Measurements from ENCODE around the gene SH3GL2.

Gene SH3GL2

GRCh38 chr9:17810728-17811571 lies 232.1 kb downstream of the SH3GL2 start:
- DNase-seq (ENCODE audit: low spot score) = peak; percentile 74

- DNase-seq (ENCODE audit: low spot score) = no peak
Measured at GRCh38 chr9:17813798-17814197, 234.9 kb downstream of the SH3GL2 start.

- no peak for DNase-seq (ENCODE audit: low spot score)
Measured at GRCh38 chr9:17816431-17817027, 237.7 kb downstream of the SH3GL2 start.

GRCh38 chr9:17824191-17824590 lies 245.3 kb downstream of the SH3GL2 start:
- DNase-seq (ENCODE audit: low spot score) = no peak

- DNase-seq (ENCODE audit: low spot score) = no peak
Measured at GRCh38 chr9:17824616-17825264, 245.9 kb downstream of the SH3GL2 start.

- DNase-seq (ENCODE audit: low spot score) = no peak
Measured at GRCh38 chr9:17825265-17825659, 246.4 kb downstream of the SH3GL2 start.

- no peak for DNase-seq (ENCODE audit: low spot score)
Measured at GRCh38 chr9:17829064-17829463, 250.2 kb downstream of the SH3GL2 start.

- no peak for DNase-seq (ENCODE audit: low spot score)
Measured at GRCh38 chr9:17829812-17830385, 251.0 kb downstream of the SH3GL2 start.

- DNase-seq (ENCODE audit: low spot score) = no peak
Measured at GRCh38 chr9:17832812-17833211, 253.9 kb downstream of the SH3GL2 start.

- DNase-seq (ENCODE audit: low spot score) = no peak
Measured at GRCh38 chr9:17833846-17834245, 255.0 kb downstream of the SH3GL2 start.

GRCh38 chr9:17837965-17838364 lies 259.1 kb downstream of the SH3GL2 start:
- DNase-seq (ENCODE audit: low spot score) = no peak

- DNase-seq (ENCODE audit: low spot score) = no peak
Measured at GRCh38 chr9:17839776-17840175, 260.9 kb downstream of the SH3GL2 start.

- DNase-seq (ENCODE audit: low spot score) = no peak
Measured at GRCh38 chr9:17843236-17843635, 264.4 kb downstream of the SH3GL2 start.
